ENCODE measurements around the gene NDUFAF2.

NDUFAF2 gene

DNA sequence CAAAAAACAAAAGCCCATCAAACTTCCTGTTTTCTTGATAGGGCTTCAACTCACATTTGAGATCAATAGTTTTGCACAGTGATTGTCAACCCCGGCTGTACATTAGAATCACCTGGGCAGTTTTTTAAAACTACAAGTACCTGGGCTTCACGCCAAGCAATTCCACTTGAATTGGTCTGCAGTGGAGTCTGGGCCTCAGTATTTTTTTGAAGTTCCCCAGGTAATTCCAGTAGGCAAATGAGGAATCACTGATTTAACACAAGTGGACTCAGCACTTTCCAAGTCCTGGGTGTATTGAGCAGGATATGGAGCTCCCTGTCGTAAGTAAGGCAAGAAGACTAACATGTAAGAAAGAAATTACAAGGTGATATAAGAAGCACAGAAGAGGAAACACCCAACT is 232.1 kb downstream of the NDUFAF2 start:
- TF ChIP-seq, protein P1, sequence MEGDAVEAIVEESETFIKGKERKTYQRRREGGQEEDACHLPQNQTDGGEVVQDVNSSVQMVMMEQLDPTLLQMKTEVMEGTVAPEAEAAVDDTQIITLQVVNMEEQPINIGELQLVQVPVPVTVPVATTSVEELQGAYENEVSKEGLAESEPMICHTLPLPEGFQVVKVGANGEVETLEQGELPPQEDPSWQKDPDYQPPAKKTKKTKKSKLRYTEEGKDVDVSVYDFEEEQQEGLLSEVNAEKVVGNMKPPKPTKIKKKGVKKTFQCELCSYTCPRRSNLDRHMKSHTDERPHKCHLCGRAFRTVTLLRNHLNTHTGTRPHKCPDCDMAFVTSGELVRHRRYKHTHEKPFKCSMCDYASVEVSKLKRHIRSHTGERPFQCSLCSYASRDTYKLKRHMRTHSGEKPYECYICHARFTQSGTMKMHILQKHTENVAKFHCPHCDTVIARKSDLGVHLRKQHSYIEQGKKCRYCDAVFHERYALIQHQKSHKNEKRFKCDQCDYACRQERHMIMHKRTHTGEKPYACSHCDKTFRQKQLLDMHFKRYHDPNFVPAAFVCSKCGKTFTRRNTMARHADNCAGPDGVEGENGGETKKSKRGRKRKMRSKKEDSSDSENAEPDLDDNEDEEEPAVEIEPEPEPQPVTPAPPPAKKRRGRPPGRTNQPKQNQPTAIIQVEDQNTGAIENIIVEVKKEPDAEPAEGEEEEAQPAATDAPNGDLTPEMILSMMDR (IDR thresholded peaks at IDR 0.05; ENCODE audit: poor library complexity, severe bottlenecking) = no peak

DNA sequence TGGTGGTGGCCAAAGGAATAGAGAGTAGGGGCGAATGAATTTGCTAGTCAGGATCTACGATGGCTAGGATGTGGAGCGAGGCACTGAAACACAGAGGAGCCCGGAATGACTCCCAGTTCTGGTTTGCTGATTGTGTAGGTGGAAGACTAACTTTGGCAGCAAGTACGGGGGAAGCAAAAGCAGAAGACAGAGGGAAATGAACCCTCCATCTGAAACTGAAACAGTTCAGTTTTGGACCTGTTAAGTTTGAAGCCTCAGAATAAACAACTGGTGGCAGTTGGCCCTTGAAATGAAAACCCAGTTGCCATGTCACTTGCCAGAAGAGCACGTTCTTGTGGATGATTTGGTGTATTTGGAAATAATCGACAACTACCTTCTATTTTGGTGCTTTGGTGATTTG is 232.7 kb downstream of the NDUFAF2 start:
- Histone ChIP-seq H3K27me3 (ENCODE audit: insufficient read depth, poor library complexity, severe bottlenecking) (no peaks in the 10 kb centered on the region), H3K9me3 (ENCODE audit: severe bottlenecking) (no peaks in the 10 kb centered on the region), H3K4me3 (ENCODE audit: severe bottlenecking) (no peak overlapping the region), H3K36me3 (ENCODE audit: low read depth) (no peaks in the 10 kb centered on the region), H3K4me1 (ENCODE audit: insufficient read depth, poor library complexity, severe bottlenecking) (no peaks in the 10 kb centered on the region), H3K27ac (ENCODE audit: poor library complexity, severe bottlenecking) (no peak overlapping the region)
- DNase-seq (ENCODE audit: low spot score) (no peak), ATAC-seq (ENCODE audit: low read depth) (no peak)
- TF ChIP-seq, protein P1 (IDR thresholded peaks at IDR 0.05; ENCODE audit: poor library complexity, severe bottlenecking) = no peak

More for the DNA sequence above, 232.1 kb downstream of the NDUFAF2 start:
- ATAC-seq (ENCODE audit: low read depth) (no peak), DNase-seq (ENCODE audit: low spot score) (no peak)
- no peaks in the 10 kb centered on the region for H3K36me3 ChIP-seq (ENCODE audit: low read depth)
- H3K4me1 ChIP-seq (ENCODE audit: insufficient read depth, poor library complexity, severe bottlenecking) = no peaks in the 10 kb centered on the region
- no peak overlapping the region for H3K4me3 ChIP-seq (ENCODE audit: severe bottlenecking)
- no peak overlapping the region for H3K27ac ChIP-seq (ENCODE audit: poor library complexity, severe bottlenecking)
- H3K9me3 ChIP-seq (ENCODE audit: severe bottlenecking) = no peaks in the 10 kb centered on the region
- no peaks in the 10 kb centered on the region for H3K27me3 ChIP-seq (ENCODE audit: insufficient read depth, poor library complexity, severe bottlenecking)

DNA sequence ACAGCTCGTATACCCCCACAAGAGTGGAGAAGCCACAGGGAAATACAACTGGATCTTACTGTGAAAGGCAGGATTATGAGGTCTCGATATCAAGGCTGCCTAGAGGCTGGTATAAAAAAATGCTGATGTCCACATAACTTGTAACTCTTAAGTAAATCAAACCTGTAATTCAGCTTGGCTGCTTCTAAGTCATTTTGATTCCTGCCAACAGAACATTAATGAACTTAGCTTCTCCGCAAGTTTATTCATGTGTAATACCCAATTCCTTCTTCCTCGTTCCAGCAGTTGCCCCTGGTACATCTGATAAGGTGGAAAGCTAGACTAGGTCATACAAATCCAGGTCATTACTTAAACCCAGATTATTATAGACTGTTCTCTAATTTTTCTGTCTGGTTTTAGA is 233.7 kb downstream of the NDUFAF2 start:
- no peak for ATAC-seq (ENCODE audit: low read depth)
- Histone ChIP-seq H3K4me1 (ENCODE audit: insufficient read depth, poor library complexity, severe bottlenecking) (no peaks in the 10 kb centered on the region), H3K9me3 (ENCODE audit: severe bottlenecking) (no peaks in the 10 kb centered on the region), H3K27ac (ENCODE audit: poor library complexity, severe bottlenecking) (no peak overlapping the region), H3K27me3 (ENCODE audit: insufficient read depth, poor library complexity, severe bottlenecking) (no peaks in the 10 kb centered on the region), H3K4me3 (ENCODE audit: severe bottlenecking) (no peak overlapping the region), H3K36me3 (ENCODE audit: low read depth) (no peaks in the 10 kb centered on the region)
- no peak for DNase-seq (ENCODE audit: low spot score)
- TF ChIP-seq, protein P1 (IDR thresholded peaks at IDR 0.05; ENCODE audit: poor library complexity, severe bottlenecking) = no peak

DNA sequence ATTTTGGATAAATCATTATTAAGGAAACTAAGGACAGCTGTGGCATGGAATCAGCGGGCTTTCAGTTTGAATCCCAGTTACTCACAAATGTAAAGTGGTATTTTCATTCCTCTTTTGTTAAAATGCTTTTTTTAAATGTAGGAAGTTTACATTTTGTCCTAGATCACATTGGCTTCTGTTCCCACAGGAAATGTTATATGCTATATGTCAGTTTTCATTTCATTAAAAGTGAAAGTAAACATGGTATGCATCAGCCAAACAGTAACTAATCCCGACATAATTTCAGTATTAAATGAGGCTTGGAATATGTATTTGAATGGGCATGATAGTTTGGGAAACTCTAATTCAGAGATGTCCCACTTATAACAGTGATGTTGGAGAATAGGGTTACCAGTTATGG is 235.9 kb downstream of the NDUFAF2 start:
- TF ChIP-seq, protein P1 (IDR thresholded peaks at IDR 0.05; ENCODE audit: poor library complexity, severe bottlenecking) = no peak
- no peak for DNase-seq (ENCODE audit: low spot score)
- peak overlapping the region; percentile 13 for H3K4me3 ChIP-seq (ENCODE audit: severe bottlenecking)
- no peaks in the 10 kb centered on the region for H3K9me3 ChIP-seq (ENCODE audit: severe bottlenecking)
- no peak overlapping the region for H3K27ac ChIP-seq (ENCODE audit: poor library complexity, severe bottlenecking)
- no peaks in the 10 kb centered on the region for H3K27me3 ChIP-seq (ENCODE audit: insufficient read depth, poor library complexity, severe bottlenecking)
- no peaks in the 10 kb centered on the region for H3K36me3 ChIP-seq (ENCODE audit: low read depth)
- peak; percentile 38; the same call in 1 of the 3 replicates for ATAC-seq (ENCODE audit: low read depth)
- no peaks in the 10 kb centered on the region for H3K4me1 ChIP-seq (ENCODE audit: insufficient read depth, poor library complexity, severe bottlenecking)

DNA sequence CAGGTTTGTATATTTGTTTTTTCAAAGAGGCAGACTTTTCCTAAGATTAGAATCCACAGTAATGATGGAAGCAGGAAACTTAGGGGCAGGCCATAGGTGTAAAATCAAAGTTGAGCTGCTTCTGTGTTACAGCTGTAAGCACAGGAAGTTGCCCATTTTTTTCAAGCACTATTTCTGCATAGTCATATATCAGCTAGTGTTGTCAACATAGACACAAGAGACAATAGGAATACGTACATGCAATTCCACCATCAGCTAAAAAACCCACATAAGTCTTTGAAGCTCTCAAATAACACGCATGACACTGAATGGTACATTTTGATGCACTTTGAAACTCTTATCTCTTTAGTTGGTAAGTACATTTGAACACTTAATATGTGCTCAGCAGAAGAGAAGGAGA is 237.4 kb downstream of the NDUFAF2 start:
- TF ChIP-seq, protein P1 (IDR thresholded peaks at IDR 0.05; ENCODE audit: poor library complexity, severe bottlenecking) = no peak
- no peaks in the 10 kb centered on the region for H3K27me3 ChIP-seq (ENCODE audit: insufficient read depth, poor library complexity, severe bottlenecking)
- no peak overlapping the region for H3K27ac ChIP-seq (ENCODE audit: poor library complexity, severe bottlenecking)
- no peaks in the 10 kb centered on the region for H3K4me1 ChIP-seq (ENCODE audit: insufficient read depth, poor library complexity, severe bottlenecking)
- H3K36me3 ChIP-seq (ENCODE audit: low read depth) = no peaks in the 10 kb centered on the region
- no peak for DNase-seq (ENCODE audit: low spot score)
- no peak overlapping the region for H3K4me3 ChIP-seq (ENCODE audit: severe bottlenecking)
- no peaks in the 10 kb centered on the region for H3K9me3 ChIP-seq (ENCODE audit: severe bottlenecking)
- ATAC-seq (ENCODE audit: low read depth) = no peak; the same call in 2 of the 3 replicates

Measured in RWPE2 (cell line).